Sigmoid colon (tissue), 4 donors: ENCODE measurements around the gene CPSF4L.

Source experiments
- CTCF ChIP-seq, 4 experiments: fragments of 450-650 bp in 3 of 4; fragments of 200-600 bp in 1 of 4; IDR thresholded peaks; one replicate each; pipeline ENCODE4 v1.5.1; 2016 to 2019; ENCODE audit warnings: antibody characterized with exemption in 4 of 4, mild to moderate bottlenecking in 3 of 4, moderate library complexity in 2 of 4
- POLR2AphosphoS5 ChIP-seq, 4 donors: sonication (generic); formaldehyde crosslinking; IDR thresholded peaks; one replicate each; pipeline ENCODE4 v1.6.1; 2017; ENCODE audit warnings: antibody characterized with exemption in 4 of 4

- TF ChIP-seq CTCF (IDR thresholded peaks at IDR 0.05) (no peak), POLR2AphosphoS5 (IDR thresholded peaks at IDR 0.05) (no peak)
Observed at GRCh38 chr17:73224663-73225305, 36.9 kb downstream of the CPSF4L start.
